Measurements from ENCODE around the gene SLC25A33.
"Not testable (repeated sequence)": the region's sequence is repeated elsewhere in the genome, so short reads cannot be mapped to it uniquely, and the experiment has no call there.

SLC25A33 gene, protein sequence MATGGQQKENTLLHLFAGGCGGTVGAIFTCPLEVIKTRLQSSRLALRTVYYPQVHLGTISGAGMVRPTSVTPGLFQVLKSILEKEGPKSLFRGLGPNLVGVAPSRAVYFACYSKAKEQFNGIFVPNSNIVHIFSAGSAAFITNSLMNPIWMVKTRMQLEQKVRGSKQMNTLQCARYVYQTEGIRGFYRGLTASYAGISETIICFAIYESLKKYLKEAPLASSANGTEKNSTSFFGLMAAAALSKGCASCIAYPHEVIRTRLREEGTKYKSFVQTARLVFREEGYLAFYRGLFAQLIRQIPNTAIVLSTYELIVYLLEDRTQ

DNA sequence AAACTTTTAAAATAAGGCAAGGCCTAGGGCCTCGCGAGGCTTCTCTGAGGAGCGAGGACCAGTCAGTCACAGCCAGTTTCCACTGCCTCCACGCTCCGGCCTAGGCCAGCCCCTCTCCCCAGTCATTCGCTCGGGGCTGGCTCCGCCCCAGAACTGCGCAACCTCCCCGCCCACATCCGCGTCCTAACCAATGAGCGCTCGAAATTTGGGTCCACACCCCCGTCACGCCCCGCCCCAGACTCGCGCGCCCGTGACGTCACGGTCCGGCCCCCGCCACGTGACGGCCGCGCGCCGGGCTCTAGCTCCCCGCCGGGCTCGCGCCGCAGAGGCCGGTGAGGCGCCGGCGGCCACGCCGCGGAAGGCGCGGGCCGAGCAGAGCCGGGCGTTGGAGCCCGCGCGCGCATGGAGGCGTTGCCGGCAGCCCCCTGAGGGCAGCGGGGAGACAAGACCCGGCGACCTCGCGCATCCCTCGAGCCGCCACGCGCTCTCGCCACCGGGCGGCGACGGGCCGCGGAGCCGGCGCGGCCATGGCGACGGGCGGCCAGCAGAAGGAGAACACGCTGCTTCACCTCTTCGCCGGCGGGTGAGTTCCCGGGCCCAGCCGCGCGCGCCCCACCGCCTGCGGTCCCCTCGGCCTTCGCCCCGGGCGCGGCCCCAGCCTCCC is at the start of gene SLC25A33:
Gene SLC25A33, plus strand, starts transcription at position 301 of the 664 bp plus-strand sequence. Its CDS starts 227 bp downstream, at position 528.
- peak; percentile 98 for DNase-seq

DNA sequence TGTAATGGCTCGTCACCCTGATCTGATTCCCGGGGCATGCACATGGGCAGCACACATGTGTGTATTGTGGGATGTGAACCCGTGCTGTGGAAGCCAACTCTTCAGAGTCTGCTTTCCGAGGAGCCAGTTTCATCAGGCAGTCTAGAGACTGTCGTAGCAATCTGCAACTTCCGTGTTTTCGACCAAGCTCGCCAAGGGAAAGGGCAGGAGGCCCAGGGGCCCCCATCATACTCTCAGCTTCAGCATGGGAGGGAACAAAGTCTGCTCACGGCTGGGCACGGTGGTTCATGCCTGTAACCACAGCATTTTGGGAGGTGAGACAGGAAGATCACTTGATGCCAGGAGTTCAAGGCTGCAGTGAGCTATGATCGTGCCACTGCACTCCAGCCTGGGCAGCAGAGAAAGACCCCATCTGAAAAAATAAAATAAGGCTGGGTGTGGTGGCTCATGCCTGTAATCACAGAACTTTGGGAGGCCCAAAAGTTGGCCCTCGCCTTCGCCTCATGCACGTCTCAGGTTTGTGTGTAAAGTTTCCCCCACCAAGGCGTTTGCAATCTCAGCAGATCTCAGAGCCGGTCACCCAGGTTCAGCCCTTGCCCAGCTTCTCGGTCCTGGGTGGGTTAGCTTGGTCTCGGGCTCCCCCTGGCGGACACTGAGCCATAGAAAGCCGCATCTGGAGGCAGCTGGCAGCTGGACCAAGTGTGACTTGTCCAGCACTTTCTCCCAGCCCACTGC is 48.5 kb upstream of the SLC25A33 start:
- DNase-seq, result peak; percentile 81

DNA sequence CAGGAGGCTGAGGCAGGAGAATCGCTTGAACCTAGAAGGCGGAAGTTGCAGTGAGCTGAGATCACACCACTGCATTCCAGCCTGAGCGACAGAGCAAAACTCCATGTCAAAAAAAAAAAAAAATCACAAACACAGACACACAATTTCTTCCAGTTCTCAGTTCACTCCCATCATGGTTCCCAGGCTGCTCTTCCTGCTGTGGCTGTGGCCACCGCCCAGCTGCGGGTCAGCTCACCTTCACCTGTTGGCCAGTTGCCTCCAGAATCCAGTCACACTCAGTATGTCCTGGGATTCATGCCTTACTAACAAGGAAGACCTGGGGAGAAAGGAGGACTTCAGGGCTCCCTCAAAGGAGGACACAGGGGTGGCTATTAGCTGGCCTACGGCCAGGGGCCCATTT is 45.9 kb upstream of the SLC25A33 start:
- no peak for DNase-seq

DNA sequence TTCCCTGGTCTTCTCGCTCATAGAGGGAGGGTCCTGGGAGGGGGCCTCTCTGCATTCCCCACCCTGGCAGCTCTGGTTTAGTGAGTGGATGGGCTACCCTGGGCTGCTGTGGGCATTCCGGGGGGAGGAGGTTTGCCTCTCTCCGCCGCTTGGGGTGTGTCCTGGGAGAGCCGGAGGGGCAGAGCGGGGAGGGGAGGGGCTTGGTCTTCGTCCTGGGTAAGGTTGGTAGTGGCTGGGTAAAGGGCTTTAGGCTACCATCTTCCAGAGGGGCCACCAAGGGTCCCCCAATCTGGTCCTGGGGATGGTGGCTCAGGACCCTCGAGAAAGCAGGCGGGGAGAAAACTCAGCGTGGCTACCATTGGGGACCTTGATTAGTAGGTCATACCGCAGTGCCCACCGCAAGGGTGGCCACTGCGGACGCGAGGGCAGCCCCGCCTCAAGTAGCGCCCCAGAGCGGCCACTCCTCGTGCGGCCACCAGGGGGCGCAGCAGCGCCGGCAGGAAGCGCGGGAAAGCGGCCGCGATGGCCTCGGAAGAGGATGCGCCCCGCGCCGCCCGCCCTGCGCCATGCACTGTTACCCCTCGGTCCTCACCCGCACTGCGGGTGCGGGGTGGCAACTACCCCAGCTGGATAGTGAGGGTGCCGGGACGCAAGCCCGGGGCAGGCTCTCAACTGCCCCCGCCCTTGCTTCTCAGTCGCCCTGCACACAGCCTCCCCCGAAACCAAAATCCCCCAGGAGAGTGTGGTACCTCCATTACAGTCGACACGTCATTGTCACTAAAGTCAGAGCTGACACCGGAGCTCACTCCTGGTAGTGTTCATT is 44.1 kb upstream of the SLC25A33 start:
- DNase-seq, result peak; percentile 21

DNA sequence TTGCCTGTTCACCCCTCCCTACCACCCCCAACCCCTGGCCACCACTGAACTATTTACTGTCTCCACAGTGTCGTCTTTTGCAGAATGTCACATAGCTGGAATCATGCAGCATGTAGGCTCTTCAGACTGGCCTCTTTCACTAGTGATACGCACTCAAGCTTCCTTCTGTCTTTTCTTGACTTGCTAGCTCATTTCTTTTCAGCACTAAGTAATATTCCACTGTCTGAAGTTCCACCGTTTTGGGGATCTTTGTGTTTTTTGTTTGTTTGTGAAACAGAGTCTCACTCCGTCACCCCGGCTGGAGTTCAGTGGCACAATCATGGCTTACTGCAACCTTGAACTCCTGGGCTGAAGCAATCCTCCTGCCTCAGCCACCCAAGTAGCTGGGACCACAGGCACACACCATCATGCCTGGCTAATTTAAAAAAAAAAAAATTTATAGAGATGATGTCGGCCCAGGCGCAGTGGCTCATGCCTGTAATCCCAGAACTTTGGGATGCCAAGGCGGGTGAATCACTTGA is 43.4 kb upstream of the SLC25A33 start:
- no peak for DNase-seq

DNA sequence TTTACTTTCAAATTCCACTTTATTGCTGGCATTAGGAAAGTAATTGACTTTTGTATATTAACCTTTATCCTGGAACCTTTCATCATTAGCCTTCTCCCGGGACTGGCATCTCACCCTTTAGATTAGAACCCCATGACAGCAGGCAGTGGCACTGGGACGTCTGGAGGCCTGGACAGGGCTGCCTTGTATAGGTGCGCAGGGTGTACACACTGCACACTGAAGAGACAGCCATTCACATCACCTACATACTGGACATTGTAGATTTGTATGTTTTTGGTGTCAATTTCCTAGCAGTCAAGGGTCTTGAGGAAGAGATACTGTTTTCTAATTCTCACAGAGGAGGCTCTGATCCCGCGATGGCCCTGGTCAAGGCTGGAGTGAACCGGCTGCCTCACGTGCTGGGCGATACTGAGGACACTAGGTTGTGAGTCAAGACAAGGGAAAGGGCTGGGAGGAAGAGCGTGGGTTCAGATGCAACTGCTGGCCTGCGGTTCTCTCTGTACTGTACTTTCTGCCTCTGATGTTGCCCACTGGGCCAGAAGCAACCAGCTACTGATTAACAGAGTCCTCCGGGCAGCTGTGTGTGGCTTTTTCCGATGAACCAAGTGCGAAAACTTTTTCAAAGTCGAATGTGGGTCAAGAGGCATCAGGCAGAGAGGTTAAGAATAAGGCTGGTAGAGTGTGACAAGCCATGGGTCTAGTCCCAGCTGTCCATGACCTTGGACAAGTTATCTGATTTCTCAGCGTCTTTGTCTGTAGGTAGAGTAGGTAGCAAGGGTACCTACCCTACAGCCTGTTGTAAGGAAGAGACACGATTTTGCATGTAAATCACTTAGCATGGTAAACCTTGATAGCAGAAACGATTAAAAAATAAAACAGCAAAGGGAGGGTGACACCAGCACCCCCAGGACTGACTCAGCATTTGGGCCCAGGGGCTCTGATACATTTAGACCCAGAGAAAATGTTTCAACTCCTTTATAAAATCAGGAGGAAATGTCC is 38.2 kb upstream of the SLC25A33 start:
- DNase-seq, result no peak

DNA sequence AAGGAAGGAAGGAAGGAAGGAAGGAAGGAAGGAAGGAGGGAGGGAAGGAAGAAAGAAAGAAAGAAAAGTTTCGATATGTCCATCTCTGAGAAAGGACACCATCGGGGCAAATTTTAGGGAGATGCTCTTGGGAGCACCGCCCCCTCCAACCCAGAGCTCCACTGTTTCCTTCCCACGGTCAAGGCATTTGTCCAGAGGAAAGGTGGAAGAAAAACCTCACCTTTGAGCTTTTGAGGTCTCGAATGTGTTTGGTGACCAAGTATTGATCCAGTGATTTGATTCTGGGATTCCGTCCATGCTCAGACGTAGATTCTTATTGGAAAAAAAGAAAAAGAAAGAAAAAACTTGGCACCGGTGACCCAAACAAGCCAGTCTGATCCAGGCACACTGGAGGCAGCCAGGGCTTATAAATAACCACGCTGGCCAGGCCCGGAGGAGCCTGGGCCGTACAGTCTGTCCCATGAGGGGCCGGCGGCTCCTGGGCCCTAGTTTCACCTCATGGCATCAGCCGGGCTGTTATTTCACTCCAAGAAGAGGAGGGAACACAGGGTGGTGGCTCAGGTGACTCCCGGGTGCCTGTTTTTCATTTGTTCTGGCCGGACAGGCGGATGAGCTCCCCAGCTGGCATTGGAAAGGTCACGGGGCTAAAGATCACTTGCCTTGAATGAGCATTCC is 36.1 kb upstream of the SLC25A33 start:
- no peak for DNase-seq

DNA sequence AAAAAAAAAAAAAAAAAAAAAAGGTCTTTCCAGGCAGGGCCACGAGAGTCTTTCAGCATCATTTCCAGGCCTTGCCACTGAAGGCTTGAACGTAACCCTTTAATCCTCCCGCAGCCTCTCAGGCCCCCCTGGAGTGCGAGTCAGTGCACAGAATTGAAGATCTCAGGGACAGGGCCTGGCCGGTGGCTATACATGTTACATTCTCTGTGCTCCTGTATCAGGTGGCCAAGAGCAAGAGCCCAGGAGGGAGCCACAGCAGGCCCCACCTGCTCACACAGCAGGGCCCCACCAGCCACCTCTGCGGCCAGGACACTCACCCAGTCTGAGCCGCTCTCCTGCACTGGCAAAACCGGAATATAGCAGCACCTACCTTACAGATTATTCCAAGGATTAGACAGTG is 34.1 kb upstream of the SLC25A33 start:
- no peak for DNase-seq

DNA sequence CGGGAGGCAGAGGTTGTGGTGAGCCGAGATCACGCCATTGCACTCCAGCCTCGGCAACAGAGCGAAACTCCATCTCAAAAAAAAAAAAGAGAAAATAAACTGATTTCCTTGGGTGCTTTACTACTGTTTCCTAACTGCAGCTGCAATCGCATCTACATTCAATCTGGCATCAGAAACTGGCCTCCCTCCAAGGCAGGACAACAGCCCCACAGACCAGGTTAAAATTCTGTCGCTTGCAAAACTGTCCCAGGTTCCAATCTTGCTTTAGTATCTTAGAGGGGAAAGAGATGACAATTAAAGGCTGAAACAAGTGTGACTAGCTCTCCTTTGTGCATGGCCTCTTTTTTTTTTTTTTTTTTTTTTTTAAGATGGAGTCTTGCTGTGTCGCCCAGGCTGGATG is 32.4 kb upstream of the SLC25A33 start:
- no peak for DNase-seq

DNA sequence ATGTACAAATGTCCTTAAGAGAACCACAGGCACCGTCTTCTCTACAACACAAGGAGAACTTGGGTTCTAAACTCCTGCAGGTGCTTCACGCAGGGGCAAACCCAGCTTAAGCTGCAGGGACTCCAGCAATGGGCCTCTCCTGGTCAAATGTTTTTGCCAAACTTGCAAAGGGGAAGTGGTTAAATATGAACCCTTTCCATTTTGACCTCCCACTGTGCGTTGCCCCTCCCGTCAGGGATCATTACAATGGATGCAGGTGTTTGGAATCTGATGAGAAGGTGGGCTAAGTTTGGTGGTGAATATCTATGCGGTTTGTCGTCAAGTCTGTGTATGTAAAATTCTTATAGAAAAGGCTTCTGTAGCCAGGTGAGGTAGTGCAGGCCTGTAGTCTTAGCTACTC is 29.1 kb upstream of the SLC25A33 start:
- DNase-seq, result no peak

DNA sequence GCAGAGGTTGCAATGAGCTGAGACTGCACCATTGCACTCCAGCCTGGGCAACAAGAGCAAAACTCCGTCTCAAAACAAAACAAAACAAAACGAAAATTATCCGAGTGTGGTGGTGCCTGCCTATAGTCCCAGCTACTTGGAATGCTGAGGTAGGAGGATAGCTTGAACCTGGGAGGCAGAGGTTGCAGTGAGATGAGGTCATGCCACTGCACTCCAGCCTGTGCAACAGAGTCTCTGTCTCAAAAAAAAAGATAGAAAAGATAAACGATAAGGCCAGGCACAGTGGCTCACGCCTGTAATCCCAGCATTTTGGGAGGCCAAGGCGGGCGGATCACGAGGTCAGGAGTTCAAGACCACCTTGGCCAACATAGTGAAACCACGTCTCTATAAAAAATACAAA is 23.7 kb upstream of the SLC25A33 start:
- not testable (repeated sequence) for DNase-seq

DNA sequence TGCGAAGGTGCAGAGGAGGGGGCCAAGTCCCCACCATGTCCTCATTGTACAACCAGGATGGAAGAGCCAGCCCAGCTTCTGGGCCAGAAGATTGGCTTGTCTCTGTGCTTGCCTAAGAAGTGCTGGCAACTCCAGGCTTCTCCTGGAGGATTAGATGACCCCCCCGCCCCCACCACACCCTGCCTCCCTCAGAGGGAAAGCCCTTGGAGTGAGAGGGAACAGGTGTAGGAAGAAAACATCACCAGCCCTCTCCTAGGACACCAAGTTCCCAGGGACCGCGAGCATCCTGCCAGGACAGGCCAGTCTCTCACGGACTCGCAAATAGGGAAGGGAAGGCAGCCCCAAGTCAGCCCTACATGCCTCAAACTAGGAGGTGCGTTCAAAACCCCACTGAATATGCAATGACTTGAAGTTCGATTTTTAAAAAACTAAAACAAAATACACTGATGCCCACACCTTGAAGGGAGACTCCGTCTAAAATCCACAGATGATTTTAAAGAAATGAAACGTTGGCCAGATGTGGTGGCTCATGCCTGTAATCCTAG is 20.7 kb upstream of the SLC25A33 start:
- DNase-seq, result no peak

DNA sequence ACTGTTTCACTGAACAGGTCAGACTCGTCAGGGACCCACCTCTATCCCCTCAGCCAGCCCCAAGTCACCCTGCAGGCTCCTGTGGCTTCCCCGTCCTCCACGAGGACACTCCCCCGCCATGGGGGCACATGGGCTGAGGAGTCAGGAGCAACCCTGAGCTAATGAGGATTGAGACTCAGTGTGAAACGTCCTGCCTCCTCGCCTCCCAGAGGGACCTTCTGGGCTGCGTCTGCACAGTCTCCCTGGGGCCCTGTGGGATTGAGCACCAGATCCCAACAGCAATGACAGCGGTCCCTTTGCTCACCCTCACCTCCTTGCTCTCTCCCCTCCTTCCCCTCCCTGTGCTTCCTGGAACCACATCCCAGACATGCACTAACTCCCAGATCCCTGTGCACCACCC is 18.9 kb upstream of the SLC25A33 start:
- no peak for DNase-seq

DNA sequence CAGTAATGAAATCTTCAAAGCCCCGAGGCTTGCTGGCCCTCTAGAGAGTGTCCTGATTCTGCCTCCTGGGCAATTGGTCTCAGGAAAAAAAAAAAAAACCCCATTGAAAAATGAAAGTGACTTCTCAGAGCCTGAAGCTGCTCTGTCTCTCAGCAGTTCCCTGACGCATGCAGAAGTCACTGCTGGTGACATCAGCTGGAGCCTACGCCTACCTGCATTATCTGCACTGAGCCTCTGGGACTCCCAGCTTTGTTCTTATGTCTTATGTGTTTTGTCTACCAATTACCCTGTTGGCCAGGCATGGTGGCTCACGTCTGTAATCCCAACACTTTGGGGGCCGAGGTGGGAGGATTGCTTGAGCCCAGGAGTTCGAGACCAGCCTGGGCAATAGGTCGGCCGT is 10.1 kb upstream of the SLC25A33 start:
- peak; percentile 32 for DNase-seq

DNA sequence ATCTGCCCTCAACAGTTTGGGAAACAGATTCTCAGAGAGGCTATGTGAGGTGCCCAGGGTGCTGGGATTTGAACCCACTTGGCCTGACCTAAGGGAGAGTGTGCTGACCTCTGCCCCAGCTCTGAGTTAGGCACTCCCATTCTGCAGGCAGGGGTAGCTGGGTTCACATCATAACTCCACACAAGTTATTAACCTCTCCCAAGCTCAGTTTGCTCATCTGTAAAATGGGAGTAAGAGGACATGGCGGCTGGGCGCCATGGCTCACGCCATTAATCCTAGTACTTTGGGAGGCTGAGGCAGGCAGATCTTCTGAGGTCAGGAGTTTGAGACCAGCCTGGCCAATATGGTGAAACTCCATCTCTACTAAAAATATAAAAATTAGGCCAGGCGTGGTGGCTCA is 8.9 kb upstream of the SLC25A33 start:
- no peak for DNase-seq

DNA sequence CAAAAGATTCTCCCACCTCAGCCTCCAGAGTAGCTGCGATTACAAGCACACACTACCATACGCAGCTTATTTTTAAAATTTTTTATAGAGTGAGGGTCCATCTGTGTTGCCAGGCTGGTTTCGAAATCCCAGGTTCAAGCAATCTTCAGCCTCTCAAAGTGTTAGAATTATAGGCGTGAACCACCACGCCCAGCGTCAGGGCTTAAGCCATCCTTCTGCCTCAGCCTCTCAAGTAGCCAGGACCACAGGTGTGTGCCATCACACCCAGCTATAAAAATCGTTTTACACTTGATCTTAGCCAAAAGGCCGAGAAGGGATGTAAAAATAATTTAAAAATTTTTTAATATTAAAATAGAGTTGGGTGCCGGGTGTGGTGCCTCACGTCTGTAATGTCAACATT is 4.3 kb upstream of the SLC25A33 start:
- DNase-seq, result no peak

DNA sequence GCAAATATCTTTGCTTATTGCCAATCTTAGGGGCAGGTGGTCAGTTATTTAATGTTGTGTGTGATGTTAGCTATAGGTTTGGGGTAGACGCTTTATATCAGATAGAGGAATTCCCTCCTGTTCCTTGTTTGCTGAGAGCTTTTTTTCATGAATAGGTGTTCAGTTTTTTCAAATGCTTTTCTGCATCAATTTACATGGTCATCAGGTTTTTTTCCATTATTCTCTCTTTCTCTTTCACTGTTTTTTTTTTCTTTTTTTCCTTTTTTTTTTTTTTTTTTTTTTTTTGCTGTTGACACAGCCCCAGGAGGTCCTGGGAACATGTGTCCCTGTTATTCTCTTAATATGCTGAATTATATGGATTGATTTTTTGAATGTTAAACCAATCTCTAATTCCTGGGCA is 3.0 kb upstream of the SLC25A33 start:
- no peak for DNase-seq

DNA sequence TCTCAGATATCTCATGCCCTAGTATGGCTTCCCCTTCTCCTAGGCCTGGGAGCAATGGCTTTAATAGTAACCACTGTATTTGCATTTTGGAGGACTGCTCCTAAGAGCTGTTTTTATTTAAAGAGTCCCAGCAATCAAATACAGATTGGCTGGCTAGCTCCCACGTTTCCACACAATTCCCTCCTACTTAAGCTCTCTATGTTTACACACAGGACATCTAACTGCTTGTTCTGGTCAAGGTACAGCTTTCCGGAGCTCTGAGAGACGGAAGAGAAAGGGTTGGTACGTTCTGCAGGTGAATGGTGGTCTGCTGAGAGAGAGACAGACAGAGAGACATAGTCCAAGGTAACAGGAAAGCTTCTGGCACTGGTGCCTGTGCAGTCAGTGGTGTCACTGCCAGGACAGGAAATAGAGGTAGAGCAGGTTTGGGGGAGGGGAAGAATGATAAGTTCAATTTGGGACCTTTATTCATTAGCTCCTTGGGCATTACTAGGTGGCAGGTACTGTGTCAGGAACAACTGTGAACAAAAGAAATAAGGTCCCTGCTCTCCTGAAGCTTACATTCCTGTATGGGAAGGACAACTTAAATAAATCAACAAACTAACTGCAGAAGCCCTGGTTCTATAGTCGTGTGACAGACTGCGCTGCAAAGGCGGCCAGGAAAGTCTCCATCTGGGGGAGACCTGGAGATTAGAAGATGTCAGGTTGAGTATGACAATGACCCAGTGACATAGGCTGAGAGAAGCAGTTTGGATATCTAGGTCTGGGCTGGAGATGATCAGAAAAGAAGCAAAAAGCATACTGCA is 1.2 kb upstream of the SLC25A33 start:
- no peak for DNase-seq

DNA sequence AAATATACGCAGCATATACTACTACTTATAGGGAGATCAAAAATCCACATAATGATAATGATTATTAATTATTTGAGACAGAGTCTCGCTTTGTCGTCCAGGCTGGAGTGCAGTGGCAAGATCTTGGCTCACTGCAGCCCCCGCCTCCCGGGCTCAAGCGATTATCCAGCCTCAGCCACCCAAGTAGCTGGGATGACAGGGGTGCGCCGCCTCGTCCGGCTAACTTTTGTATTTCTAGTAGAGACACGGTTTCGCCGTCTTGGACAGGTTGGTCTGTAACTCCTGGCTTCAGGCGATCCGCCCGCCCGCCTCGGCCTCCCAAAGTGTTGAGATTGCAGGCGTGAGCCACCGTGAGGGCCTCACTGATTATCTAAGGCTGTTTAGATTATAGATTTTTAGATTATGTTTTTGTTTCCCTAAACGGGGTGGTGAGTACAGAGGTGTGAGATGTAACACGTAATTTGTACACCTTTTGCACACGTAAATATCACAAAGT is 548 bp upstream of the SLC25A33 start:
- DNase-seq, result no peak

Data from T1000 (cell line).